Measurements from ENCODE around the gene PTPRD.

PTPRD gene

DNA sequence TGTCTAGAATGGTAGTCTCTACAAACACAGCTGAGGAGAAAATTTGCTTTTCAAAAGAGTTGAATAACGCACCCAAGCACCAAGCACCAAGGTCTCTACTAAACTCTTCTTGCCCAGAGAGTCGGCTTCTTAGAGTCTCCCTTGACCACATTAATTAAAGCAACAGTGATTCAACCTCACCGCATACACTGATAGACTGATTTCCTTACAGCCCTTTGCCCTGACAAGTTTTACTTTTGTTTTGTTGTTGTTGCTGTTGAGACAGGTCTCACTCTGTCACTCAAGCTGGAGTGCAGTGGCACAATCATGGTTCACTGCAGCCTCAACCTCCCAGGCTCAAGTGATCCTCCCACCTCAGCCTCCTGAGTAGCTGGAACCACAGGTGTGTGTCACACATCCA, 1777.5 kb downstream of the PTPRD start:
- H3K27me3 Mint-ChIP-seq, result no peaks in the 10 kb centered on the region
- no peak overlapping the region for H3K27ac Mint-ChIP-seq (ENCODE audit: low read depth)
- H3K9me3 Mint-ChIP-seq, result peaks cover 1% of the 10 kb centered on the region
- DNase-seq (ENCODE audit: low spot score in 2 of 2), result no peak
- ATAC-seq (replicated peaks; ENCODE audit: extremely low read depth, poor library complexity, severe bottlenecking), result no peak
- no peak overlapping the region for H3K4me3 Mint-ChIP-seq
- H3K36me3 Mint-ChIP-seq (ENCODE audit: insufficient read depth), result no peaks in the 10 kb centered on the region
- H3K4me1 Mint-ChIP-seq, result no peaks in the 10 kb centered on the region

DNA sequence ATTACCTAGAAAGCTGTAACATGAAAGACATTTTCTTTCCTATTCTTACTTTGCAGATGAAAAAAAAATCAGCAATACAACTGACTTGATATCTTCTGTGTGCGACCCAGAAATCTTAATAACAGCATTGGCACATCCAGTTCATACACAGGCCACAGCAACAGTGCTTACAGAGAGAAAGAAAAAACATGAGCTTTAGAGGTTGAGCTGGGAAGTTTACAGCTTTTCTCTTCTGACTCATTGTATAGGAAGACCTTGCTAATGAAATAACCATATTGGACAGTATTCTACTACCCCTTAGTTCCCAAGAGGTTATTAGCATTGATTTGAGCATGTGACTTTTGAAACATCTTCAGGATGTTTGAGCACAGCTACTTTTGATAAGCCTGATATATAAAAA, 1779.8 kb downstream of the PTPRD start:
- Mint-ChIP-seq H3K27ac (ENCODE audit: low read depth) (no peak overlapping the region), H3K4me1 (no peaks in the 10 kb centered on the region), H3K36me3 (ENCODE audit: insufficient read depth) (no peaks in the 10 kb centered on the region), H3K9me3 (no peaks in the 10 kb centered on the region), H3K4me3 (no peak overlapping the region), H3K27me3 (no peaks in the 10 kb centered on the region)
- no peak for ATAC-seq (replicated peaks; ENCODE audit: extremely low read depth, poor library complexity, severe bottlenecking)
- no peak for DNase-seq (ENCODE audit: low spot score in 2 of 2)

DNA sequence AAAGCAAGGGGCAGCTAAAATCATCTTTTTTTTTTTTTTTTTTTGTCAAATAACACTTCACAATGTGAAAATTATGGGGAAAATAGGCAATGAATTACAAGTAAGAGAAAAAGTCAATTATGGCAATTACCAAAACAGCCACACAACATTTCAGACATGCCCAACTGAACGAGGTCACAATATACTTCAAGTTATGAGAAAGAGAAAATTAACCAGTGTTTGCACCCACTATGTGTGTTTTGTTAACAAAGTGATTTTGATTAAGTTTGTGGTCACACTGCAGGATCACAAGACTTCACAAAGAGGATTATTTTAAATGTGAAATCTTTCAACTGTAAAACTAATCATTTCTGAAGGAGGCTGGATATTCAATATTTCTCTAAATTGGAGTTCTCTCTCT, 1780.4 kb downstream of the PTPRD start:
- ATAC-seq (replicated peaks; ENCODE audit: extremely low read depth, poor library complexity, severe bottlenecking), result no peak
- no peak for DNase-seq (ENCODE audit: low spot score in 2 of 2)
- Mint-ChIP-seq H3K27me3 (no peaks in the 10 kb centered on the region), H3K9me3 (no peaks in the 10 kb centered on the region), H3K4me1 (no peaks in the 10 kb centered on the region), H3K27ac (ENCODE audit: low read depth) (no peak overlapping the region), H3K36me3 (ENCODE audit: insufficient read depth) (no peaks in the 10 kb centered on the region), H3K4me3 (no peak overlapping the region)

DNA sequence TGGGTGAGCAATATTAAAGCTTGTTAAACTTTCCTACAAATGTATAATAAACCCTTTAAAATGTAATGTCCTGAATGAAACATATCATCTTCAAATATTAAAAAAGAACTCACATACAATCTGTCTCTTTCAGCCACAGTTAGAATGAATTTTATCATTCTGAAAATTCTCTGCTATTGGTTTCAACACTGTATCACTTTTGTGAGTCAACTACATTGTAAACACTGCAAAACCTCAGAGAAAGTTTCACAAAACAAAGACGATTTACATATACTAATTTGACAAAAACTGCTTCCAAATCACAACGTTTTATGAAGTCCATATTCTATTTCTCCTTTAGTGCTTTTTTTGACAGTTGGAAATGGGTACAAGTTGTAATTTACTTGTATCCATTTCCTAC, 1781.2 kb downstream of the PTPRD start:
- ATAC-seq (replicated peaks; ENCODE audit: extremely low read depth, poor library complexity, severe bottlenecking) (no peak), DNase-seq (ENCODE audit: low spot score in 2 of 2) (no peak)
- Mint-ChIP-seq H3K9me3 (peaks cover 6% of the 10 kb centered on the region), H3K36me3 (ENCODE audit: insufficient read depth) (no peaks in the 10 kb centered on the region), H3K27ac (ENCODE audit: low read depth) (no peak overlapping the region), H3K4me1 (no peaks in the 10 kb centered on the region), H3K27me3 (no peaks in the 10 kb centered on the region), H3K4me3 (no peak overlapping the region)

DNA sequence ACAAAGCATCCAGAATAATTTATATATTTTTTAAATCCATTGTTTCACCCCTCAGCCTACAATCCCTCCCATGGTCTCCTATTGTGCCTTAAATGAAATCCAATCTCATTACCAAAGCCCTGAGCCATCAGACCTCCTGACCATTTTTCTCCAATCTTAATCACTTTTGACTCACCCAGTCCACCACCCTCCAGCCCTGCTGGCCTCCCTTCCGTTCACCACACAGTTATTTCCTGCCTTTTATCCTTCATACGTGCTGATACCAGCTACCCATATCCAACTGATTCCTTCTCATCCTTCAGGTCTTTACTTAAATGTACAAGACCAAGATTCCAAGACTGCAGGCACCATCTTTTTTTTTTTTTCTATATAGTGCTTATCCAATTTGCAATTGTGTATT, 1786.5 kb downstream of the PTPRD start:
- Mint-ChIP-seq H3K9me3 (peaks cover 21% of the 10 kb centered on the region), H3K4me1 (no peaks in the 10 kb centered on the region), H3K27me3 (no peaks in the 10 kb centered on the region), H3K4me3 (no peak overlapping the region), H3K27ac (ENCODE audit: low read depth) (no peak overlapping the region), H3K36me3 (ENCODE audit: insufficient read depth) (no peaks in the 10 kb centered on the region)
- DNase-seq (ENCODE audit: low spot score in 2 of 2), result no peak
- no peak for ATAC-seq (replicated peaks; ENCODE audit: extremely low read depth, poor library complexity, severe bottlenecking)

DNA sequence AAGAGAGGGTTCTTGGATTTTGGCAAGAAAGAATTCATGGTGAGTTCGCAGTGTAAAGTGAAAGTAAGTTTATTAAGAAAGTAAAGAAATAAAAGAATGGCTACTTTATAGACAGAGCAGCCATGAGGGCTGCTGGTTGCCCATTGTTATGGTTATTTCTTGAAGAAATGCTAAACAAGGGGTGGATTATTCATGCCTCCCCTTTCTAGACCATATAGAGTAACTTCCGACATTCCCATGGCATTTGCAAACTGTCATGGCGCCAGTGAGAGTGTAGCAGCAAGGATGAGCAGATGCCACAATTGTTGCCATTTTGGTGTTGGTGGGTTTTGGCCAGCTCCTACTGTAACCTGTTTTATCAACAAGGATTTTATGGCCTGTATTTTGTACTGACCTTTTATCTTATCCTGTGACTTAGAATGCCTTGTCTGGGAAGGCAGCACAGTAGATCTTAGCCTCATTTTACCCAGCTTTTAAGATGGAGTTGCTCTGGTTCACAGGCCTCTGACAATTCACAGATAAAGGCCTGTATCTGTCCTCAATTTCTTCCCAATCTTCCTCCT, 1787.1 kb downstream of the PTPRD start:
- no peak overlapping the region for H3K27ac Mint-ChIP-seq (ENCODE audit: low read depth)
- DNase-seq (ENCODE audit: low spot score in 2 of 2) (no peak), ATAC-seq (replicated peaks; ENCODE audit: extremely low read depth, poor library complexity, severe bottlenecking) (no peak)
- H3K36me3 Mint-ChIP-seq (ENCODE audit: insufficient read depth), result no peaks in the 10 kb centered on the region
- H3K9me3 Mint-ChIP-seq, result peaks cover 25% of the 10 kb centered on the region
- no peaks in the 10 kb centered on the region for H3K27me3 Mint-ChIP-seq
- no peak overlapping the region for H3K4me3 Mint-ChIP-seq
- H3K4me1 Mint-ChIP-seq, result no peaks in the 10 kb centered on the region

DNA sequence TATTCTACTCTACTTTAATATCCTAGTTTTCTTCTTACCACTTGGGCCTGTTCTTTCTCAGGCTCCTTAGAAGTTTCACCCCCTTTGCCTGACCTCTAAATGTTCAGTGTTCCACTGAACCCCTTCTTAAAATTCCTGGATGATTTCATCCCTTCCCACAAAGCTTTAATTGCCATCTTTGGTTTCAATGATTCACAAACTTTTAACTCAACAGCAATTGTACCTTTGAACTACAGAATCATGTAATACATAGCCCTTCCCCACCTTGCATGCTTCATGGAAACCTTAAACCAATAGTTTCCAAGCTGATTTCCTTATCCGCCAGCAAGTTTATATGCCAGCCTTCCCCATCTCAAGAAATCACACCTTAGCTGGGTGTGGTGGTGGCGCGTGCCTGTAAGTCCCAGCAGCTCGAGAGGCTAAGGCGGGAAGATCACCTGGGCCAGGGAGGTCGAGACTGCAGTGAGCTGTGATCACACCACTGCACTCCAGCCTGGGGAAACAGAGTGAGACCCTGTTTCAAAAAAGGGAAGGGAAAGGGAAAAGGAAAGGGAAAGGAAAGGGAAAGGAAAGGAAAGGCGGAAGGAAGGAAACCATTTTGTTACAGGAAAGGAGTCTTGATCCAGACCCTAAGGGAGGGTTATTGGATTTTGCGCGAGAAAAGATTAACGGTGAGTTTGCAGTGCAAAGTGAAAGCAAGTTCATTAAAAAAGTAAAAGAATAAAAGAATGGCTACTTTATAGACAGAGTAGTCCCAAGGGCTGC, 1789.5 kb downstream of the PTPRD start:
- ATAC-seq (replicated peaks; ENCODE audit: extremely low read depth, poor library complexity, severe bottlenecking) (no peak), DNase-seq (ENCODE audit: low spot score in 2 of 2) (no peak)
- Mint-ChIP-seq H3K4me1 (no peaks in the 10 kb centered on the region), H3K9me3 (peaks cover 25% of the 10 kb centered on the region), H3K36me3 (ENCODE audit: insufficient read depth) (no peaks in the 10 kb centered on the region), H3K27ac (ENCODE audit: low read depth) (no peak overlapping the region), H3K27me3 (no peaks in the 10 kb centered on the region), H3K4me3 (no peak overlapping the region)

DNA sequence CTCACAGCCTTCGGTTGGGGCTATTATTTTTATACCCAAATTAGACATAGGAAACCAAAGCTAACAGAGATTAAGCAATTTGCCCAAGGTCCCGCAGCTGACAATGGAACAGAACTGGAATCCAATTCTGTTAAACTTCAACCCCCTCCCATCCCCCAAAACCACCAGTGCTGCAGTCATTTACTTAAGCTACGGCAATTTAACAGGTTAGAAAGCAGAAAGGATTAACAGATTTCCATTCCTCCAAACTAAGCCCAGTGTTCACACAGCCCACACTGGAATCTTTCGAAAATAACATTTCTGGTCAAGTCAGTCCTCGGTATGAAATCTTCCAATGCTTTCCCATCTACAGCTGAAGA, 1790.2 kb downstream of the PTPRD start:
- H3K4me1 Mint-ChIP-seq, result no peaks in the 10 kb centered on the region
- H3K4me3 Mint-ChIP-seq, result no peak overlapping the region

DNA sequence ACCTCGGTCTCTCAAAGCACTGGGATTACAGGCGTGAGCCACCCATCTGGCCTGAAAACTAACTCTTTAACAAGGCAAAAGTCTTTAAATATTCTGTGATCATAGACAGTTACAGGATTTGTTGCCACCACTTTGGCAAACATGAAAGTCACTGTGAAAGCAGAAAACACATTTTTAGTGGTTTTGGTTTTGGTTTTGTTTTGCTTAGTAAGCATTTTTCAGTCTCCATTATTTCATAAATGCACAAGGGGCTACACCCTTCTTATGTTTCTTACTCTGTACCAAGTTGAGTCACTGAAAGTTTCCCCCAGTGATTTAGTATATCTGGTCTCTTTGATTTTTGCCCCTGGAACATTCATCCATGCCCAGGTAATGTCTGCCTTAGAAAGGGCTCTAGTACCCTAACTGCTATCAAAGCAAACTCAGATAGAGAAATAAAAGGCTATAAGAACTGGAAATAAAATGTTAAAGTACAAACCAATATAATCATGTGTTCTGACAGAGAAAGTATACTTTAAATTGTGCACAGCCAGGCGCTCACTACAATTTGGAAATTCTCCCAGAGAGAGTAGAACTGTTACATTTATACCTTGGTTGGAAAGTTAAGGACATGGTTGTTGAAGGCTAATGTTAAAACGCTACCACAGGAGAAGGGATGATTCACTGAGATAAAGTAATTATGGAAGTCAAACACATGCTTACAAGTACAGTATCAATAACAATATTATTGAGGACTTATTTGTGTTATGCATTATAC, 1790.7 kb downstream of the PTPRD start:
- Mint-ChIP-seq H3K9me3 (peaks cover 25% of the 10 kb centered on the region), H3K4me1 (no peaks in the 10 kb centered on the region), H3K4me3 (no peak overlapping the region), H3K27ac (ENCODE audit: low read depth) (no peak overlapping the region), H3K27me3 (no peaks in the 10 kb centered on the region), H3K36me3 (ENCODE audit: insufficient read depth) (no peaks in the 10 kb centered on the region)
- no peak for ATAC-seq (replicated peaks; ENCODE audit: extremely low read depth, poor library complexity, severe bottlenecking)
- no peak for DNase-seq (ENCODE audit: low spot score in 2 of 2)

More for the DNA sequence above, 1790.2 kb downstream of the PTPRD start:
- DNase-seq (ENCODE audit: low spot score in 2 of 2) (no peak), ATAC-seq (replicated peaks; ENCODE audit: extremely low read depth, poor library complexity, severe bottlenecking) (no peak)
- Mint-ChIP-seq H3K27me3 (no peaks in the 10 kb centered on the region), H3K36me3 (ENCODE audit: insufficient read depth) (no peaks in the 10 kb centered on the region), H3K9me3 (peaks cover 25% of the 10 kb centered on the region), H3K27ac (ENCODE audit: low read depth) (no peak overlapping the region)

DNA sequence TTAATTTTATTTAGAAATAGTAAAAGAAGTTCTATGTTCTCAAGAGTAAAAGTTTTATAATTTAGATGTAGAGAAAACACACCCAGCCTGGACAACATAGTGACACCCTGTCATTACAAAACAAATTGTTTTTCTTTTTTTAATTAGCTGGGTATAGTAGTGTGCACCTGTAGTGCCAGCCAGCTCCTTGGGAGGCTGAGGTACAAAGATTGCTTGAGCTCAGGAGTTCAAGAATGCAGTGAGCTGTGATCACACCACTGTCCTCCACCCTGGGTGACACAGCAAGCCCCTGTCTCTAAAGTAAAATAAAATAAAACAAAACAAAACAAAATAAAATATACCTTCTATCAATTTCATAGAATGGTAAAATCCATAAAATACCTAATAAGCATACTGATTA, 1795.5 kb downstream of the PTPRD start:
- Mint-ChIP-seq H3K27ac (ENCODE audit: low read depth) (no peak overlapping the region), H3K4me3 (no peak overlapping the region), H3K4me1 (no peaks in the 10 kb centered on the region), H3K9me3 (peaks cover 10% of the 10 kb centered on the region), H3K27me3 (no peaks in the 10 kb centered on the region), H3K36me3 (ENCODE audit: insufficient read depth) (no peaks in the 10 kb centered on the region)
- DNase-seq (ENCODE audit: low spot score in 2 of 2), result no peak
- no peak for ATAC-seq (replicated peaks; ENCODE audit: extremely low read depth, poor library complexity, severe bottlenecking)

DNA sequence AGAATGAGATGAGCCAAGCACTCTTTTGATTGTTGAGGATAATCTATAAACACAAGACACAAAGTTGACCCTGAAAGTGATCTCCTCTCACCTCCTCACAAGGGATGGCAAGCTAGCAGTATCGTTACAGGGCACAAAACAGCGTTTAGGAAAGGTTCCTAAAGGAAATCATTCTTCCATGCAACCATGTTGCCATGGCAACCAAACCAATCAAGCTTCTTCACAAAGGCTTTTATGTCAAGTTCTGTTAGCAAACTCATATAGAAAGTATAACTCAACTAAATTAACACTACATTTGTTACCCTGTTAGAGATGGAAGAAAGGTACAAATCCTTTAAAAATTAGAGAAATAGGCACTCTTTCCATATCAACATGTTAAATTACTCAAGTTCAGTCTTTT, 1796.4 kb downstream of the PTPRD start:
- no peak for ATAC-seq (replicated peaks; ENCODE audit: extremely low read depth, poor library complexity, severe bottlenecking)

DNA sequence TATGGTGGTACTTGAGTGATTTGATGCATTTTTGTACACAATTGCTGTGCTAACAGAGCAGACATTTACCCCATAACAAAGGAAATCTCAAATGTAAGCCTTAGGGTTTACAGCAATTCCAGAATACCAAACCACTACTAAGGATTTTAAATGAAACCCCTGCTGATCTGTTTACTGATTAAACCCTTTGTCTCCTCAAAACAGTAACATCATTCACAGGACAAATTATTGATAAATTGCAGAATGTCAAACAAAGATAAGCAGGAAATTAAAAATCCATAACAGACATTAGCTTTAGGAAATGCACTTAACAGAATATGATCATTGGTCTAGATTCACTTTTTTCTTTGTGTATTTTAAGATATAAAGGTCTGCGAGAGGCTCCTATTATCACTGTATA, 1796.9 kb downstream of the PTPRD start:
- H3K27ac Mint-ChIP-seq (ENCODE audit: low read depth), result no peak overlapping the region
- DNase-seq (ENCODE audit: low spot score in 2 of 2) (no peak), ATAC-seq (replicated peaks; ENCODE audit: extremely low read depth, poor library complexity, severe bottlenecking) (no peak)
- H3K4me1 Mint-ChIP-seq, result no peaks in the 10 kb centered on the region
- no peaks in the 10 kb centered on the region for H3K27me3 Mint-ChIP-seq
- H3K9me3 Mint-ChIP-seq, result peaks cover 8% of the 10 kb centered on the region
- H3K36me3 Mint-ChIP-seq (ENCODE audit: insufficient read depth), result no peaks in the 10 kb centered on the region
- H3K4me3 Mint-ChIP-seq, result no peak overlapping the region

More for the DNA sequence above, 1796.4 kb downstream of the PTPRD start:
- no peaks in the 10 kb centered on the region for H3K27me3 Mint-ChIP-seq
- H3K9me3 Mint-ChIP-seq, result peaks cover 9% of the 10 kb centered on the region
- no peak overlapping the region for H3K4me3 Mint-ChIP-seq
- no peaks in the 10 kb centered on the region for H3K36me3 Mint-ChIP-seq (ENCODE audit: insufficient read depth)
- no peak overlapping the region for H3K27ac Mint-ChIP-seq (ENCODE audit: low read depth)
- DNase-seq (ENCODE audit: low spot score in 2 of 2), result no peak
- no peaks in the 10 kb centered on the region for H3K4me1 Mint-ChIP-seq

DNA sequence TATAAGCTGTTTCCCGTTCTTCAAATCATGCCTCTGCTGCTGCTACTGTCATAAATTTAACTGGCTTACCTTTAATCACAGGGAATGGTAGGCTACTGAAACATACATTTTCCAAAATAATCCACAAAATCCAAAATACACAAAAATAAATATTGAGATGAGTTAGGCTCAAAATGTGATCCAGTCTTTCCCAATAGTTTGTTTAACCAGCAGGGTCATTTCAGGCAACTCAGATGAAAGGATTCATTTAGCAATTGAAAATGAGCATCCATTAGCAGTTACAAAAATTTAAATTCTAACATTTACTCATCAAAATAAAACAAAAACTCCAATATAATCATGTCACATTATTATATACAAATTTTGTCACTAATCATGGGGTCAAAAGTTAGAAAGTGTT, 1797.6 kb downstream of the PTPRD start:
- ATAC-seq (replicated peaks; ENCODE audit: extremely low read depth, poor library complexity, severe bottlenecking) (no peak), DNase-seq (ENCODE audit: low spot score in 2 of 2) (no peak)
- Mint-ChIP-seq H3K4me3 (no peak overlapping the region), H3K9me3 (peaks cover 9% of the 10 kb centered on the region), H3K36me3 (ENCODE audit: insufficient read depth) (no peaks in the 10 kb centered on the region), H3K27ac (ENCODE audit: low read depth) (no peak overlapping the region), H3K27me3 (no peaks in the 10 kb centered on the region), H3K4me1 (no peaks in the 10 kb centered on the region)
